Measurements from ENCODE around the gene PAPOLG.

GRCh38 chr2:60741576-60741975 is 14.5 kb upstream of the PAPOLG start:
- TF ChIP-seq POLR2A (IDR thresholded peaks at IDR 0.05; ENCODE audit: low read length) = no peak
- no peak for TF ChIP-seq GATA1 (IDR thresholded peaks at IDR 0.05; ENCODE audit: low read depth, low read length)

Measured in erythroblast (primary cell).